A549 (cell line): Measurements from ENCODE around the gene CNIH2. TPM values are rescaled to one million over a fixed set of nuclear protein-coding genes. Genes with fewer than 3 reads are reported as not detected.
A peak's percentile ranks its signal among the peaks of the same experiment; 100 is the strongest.

Experiments used
- ATAC-seq, 2 experiments: fragments of 200-7000 bp in 1 of 2; fragments of >200 bp in 1 of 2; cut with Nextera tagmentation in 1 of 2; cut with Tn5 transposase in 1 of 2; 3 replicates each; pipeline versions ENCODE4 v1.8.0 to v1.9.1; 2018 to 2020; ENCODE audit warnings: mild to moderate bottlenecking in 1 of 2, moderate library complexity in 1 of 2
- CTCF ChIA-PET: fragments of 300-600 bp; sonication (Branson Sonifier 250); formaldehyde crosslinking; extraction: SDS; loops from one replicate; lab custom pipeline; 2021; ENCODE audit warnings: antibody characterized with exemption, inconsistent platforms; lab: Yijun Ruan, JAX
- POLR2A ChIA-PET: fragments of 350-600 bp; formaldehyde crosslinking; extraction: SDS; loops from one replicate; lab custom pipeline; 2021; ENCODE audit warnings: antibody characterized with exemption, inconsistent platforms; lab: Yijun Ruan, JAX
- DNase-seq, 2 experiments: peaks; one replicate each; pipeline versions ENCODE4 v3.0.0 to v3.0.0-alpha.2; 2011 to 2016; ENCODE audit warnings: low read depth in 1 of 2, low spot score in 1 of 2
- FAIRE-seq: peaks from 2 replicates; lab custom pipeline; 2011; peaks lifted over from hg19 to GRCh38; lab: Jason Lieb, UNC
- H3K27ac ChIP-seq, 2 experiments: fragments of >200 bp; sonication (Bioruptor Twin); formaldehyde crosslinking; 3 replicates each; pipeline ENCODE4 v1.5.1; 2016 to 2017
- H3K4me1 ChIP-seq: fragments of >200 bp; sonication (Bioruptor Twin); formaldehyde crosslinking; 3 replicates; pipeline ENCODE4 v1.6.1; 2016
- H3K4me2 ChIP-seq: fragments of >200 bp; sonication (Bioruptor Twin); formaldehyde crosslinking; 3 replicates; pipeline ENCODE4 v1.6.1; 2016
- H3K4me3 ChIP-seq: fragments of >200 bp; sonication (Bioruptor Twin); formaldehyde crosslinking; 3 replicates; pipeline ENCODE4 v1.5.1; 2016
- H3K9me3 ChIP-seq: fragments of >200 bp; sonication (Bioruptor Twin); formaldehyde crosslinking; 3 replicates; pipeline ENCODE4 v1.6.1; 2016
- BCL3 ChIP-seq: fragments of >200 bp; sonication (Bioruptor Twin); formaldehyde crosslinking; IDR thresholded peaks from 3 replicates; pipeline ENCODE4 v1.6.1; 2016
- BHLHE40 ChIP-seq: IDR thresholded peaks from 2 replicates; pipeline ENCODE4 v1.6.1; 2012; ENCODE audit warnings: low read depth, low read length, inconsistent platforms
- CHD2 ChIP-seq: fragments of 150-350 bp; IDR thresholded peaks from 2 replicates; pipeline ENCODE4 v1.6.1; 2014; ENCODE audit warnings: low read length; ENCODE audit not compliant: partially characterized antibody
- GATA3 ChIP-seq: IDR thresholded peaks from 2 replicates; pipeline ENCODE4 v1.6.1; 2012; ENCODE audit warnings: borderline replicate concordance
- HMGXB4 ChIP-seq: fragments of 250-450 bp; sonication (Bioruptor Pico); IDR thresholded peaks from 2 replicates; pipeline ENCODE4 v1.5.0; 2021; ENCODE audit warnings: mild to moderate bottlenecking, moderate library complexity, borderline replicate concordance
- HOXB5 ChIP-seq: fragments of 250-450 bp; sonication (Bioruptor Pico); IDR thresholded peaks from 2 replicates; pipeline ENCODE4 v1.5.0; 2020; ENCODE audit warnings: mild to moderate bottlenecking, moderate library complexity
- JUN ChIP-seq, 2 experiments: fragments of >200 bp; sonication (Bioruptor Twin); formaldehyde crosslinking; IDR thresholded peaks; 2 replicates in 1 of 2; 3 replicates in 1 of 2; pipeline ENCODE4 v1.6.1; 2016 to 2017
- KDM1A ChIP-seq: fragments of 200-600 bp; sonication (generic); IDR thresholded peaks from 2 replicates; pipeline ENCODE4 v1.6.1; 2016; ENCODE audit warnings: low read depth, mild to moderate bottlenecking
- MAFK ChIP-seq: fragments of 450-650 bp; IDR thresholded peaks from 2 replicates; pipeline ENCODE4 v1.6.1; 2014; ENCODE audit not compliant: partially characterized antibody
- MYC ChIP-seq: IDR thresholded peaks from 2 replicates; pipeline ENCODE4 v1.6.1; 2012; ENCODE audit warnings: mild to moderate bottlenecking, inconsistent platforms, low read length, improper control_type of control experiment, borderline replicate concordance
- NPAS2 ChIP-seq: fragments of 250-450 bp; sonication (Bioruptor Pico); IDR thresholded peaks from 2 replicates; pipeline ENCODE4 v1.8.0; 2022; ENCODE audit warnings: mild to moderate bottlenecking, moderate library complexity, borderline replicate concordance
- PHF8 ChIP-seq: fragments of 200-600 bp; sonication (generic); IDR thresholded peaks from 2 replicates; pipeline ENCODE4 v1.6.1; 2016; ENCODE audit warnings: low read depth, mild to moderate bottlenecking, antibody characterized with exemption, moderate library complexity, borderline replicate concordance
- POLR2A ChIP-seq: IDR thresholded peaks from 2 replicates; pipeline ENCODE4 v1.6.1; 2012; ENCODE audit warnings: mild to moderate bottlenecking, low read length
- RARB ChIP-seq: fragments of 250-450 bp; sonication (Bioruptor Pico); IDR thresholded peaks from 2 replicates; pipeline ENCODE4 v1.8.0; 2021; ENCODE audit warnings: mild to moderate bottlenecking, moderate library complexity
- RCOR1 ChIP-seq: fragments of 150-350 bp; IDR thresholded peaks from 2 replicates; pipeline ENCODE4 v1.6.1; 2014; ENCODE audit warnings: antibody characterized with exemption, low read length, low read depth
- RFX5 ChIP-seq: fragments of 450-650 bp; IDR thresholded peaks from 2 replicates; pipeline ENCODE4 v1.7.1; 2014; ENCODE audit warnings: antibody characterized with exemption, mild to moderate bottlenecking, moderate library complexity
- SMC3 ChIP-seq: fragments of >200 bp; sonication (Bioruptor Twin); formaldehyde crosslinking; IDR thresholded peaks from 3 replicates; pipeline ENCODE4 v1.6.1; 2018; ENCODE audit warnings: inconsistent platforms
- TFCP2L1 ChIP-seq: fragments of 250-450 bp; sonication (Bioruptor Pico); IDR thresholded peaks from 2 replicates; pipeline ENCODE4 v1.5.0; 2021; ENCODE audit warnings: mild to moderate bottlenecking
- WGBS: methylation state at CpG from one replicate; pipeline ENCODE4 v1.1.6; 2017; ENCODE audit errors: missing lambda C conversion rate; 5-methylcytosine and 5-hydroxymethylcytosine counted together
- polyA plus RNA-seq, 4 experiments: library from polyadenylated mRNA; depleted of rRNA in 3 of 4; stranded (reverse); fragments of >200 nt; fragmentation: RNase III in 1 of 4; extraction: RNeasy Plus Mini Kit Qiagen cat#74134 plus additional on column Dnase treatment in 1 of 4; gene quantifications; 2 replicates in 3 of 4; 3 replicates in 1 of 4; pipeline ENCODE4 v1.2.3, GENCODE V29; 2011 to 2017
- TF ChIP-seq, protein P1 (sequence below): IDR thresholded peaks from 2 replicates; pipeline ENCODE4 v1.6.1; 2012
- TF ChIP-seq, protein P2 (sequence below): IDR thresholded peaks from 2 replicates; pipeline ENCODE4 v1.6.1; 2012
- TF ChIP-seq, protein P3 (sequence below): IDR thresholded peaks from 2 replicates; pipeline ENCODE4 v1.6.1; 2012; ENCODE audit warnings: low read depth, borderline replicate concordance
- TF ChIP-seq, protein P4 (sequence below): fragments of 450-650 bp; IDR thresholded peaks from 2 replicates; pipeline ENCODE4 v1.6.1; 2014; ENCODE audit warnings: antibody characterized with exemption
- TF ChIP-seq, protein P5 (sequence below): fragments of >200 bp; sonication (Bioruptor Twin); formaldehyde crosslinking; IDR thresholded peaks from 3 replicates; pipeline ENCODE4 v1.5.1; 2016

The CNIH2 gene
- polyA plus RNA-seq, 2 of the 4 experiments (the other 2 are of a cell fraction) = 0.98 to 1.1 TPM

DNA sequence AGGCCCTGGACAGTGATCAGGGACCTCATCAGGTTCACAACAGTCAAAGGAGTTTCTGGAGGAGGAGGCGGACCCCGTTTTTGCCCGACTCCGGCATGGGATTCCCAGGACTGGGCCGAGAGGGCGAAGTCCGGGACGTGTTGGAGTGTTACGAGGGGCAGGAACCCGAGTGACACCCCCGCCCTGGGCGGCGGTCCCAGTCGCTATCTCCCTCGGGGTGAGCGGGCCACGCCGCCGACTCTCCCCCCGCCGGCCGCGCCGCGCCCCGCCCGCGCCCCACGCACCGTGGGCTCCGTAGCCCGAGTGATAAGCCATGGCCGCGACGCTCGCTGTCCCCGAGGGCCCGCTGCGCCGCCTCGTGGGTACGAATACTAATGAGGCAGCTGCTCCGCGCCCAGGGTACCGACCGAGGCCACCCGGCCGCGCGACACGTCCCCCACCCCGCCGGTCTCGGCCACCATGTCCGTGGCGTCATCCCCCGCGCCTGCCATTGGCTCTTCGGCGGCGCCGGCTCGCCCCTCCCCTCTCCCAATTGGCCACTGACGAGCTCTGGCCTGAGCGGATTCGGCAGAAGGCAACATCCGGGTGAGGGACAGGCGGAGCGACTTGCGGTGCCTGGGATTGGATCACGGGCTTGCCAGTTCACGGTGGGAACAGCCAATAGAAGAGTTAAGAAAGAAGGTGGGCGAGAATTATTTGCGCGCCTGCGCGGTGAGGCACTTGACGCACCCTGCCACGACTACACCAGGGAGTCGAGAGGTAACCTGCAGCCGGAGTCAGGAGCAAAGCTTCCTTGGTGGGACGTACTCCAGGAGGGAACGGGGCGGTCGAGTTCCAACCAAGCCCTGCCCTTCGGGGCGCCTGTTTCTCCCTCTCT lies 10.9 kb downstream of the CNIH2 start, which contains the start of gene YIF1A:
YIF1A (minus strand) TSS at position 473 of the 877 bp plus-strand sequence; CDS start at position 315, 158 bp downstream.
- ATAC-seq (peak; percentile 78 to 94), DNase-seq (peak; percentile 99 to 100), FAIRE-seq (peak; percentile 99)
- H3K4me1 ChIP-seq = peaks cover 20% of the 10 kb centered on the region
- peak; percentile 98 for TF ChIP-seq PHF8
- no peak for TF ChIP-seq CHD2
- TF ChIP-seq, protein P1, sequence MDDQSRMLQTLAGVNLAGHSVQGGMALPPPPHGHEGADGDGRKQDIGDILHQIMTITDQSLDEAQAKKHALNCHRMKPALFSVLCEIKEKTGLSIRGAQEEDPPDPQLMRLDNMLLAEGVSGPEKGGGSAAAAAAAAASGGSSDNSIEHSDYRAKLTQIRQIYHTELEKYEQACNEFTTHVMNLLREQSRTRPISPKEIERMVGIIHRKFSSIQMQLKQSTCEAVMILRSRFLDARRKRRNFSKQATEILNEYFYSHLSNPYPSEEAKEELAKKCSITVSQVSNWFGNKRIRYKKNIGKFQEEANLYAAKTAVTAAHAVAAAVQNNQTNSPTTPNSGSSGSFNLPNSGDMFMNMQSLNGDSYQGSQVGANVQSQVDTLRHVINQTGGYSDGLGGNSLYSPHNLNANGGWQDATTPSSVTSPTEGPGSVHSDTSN = peak; percentile 87
- no peak for TF ChIP-seq HMGXB4
- peak; percentile 53 to 93 for TF ChIP-seq JUN (IDR thresholded peaks at IDR 0.05)
- TF ChIP-seq, protein P2, sequence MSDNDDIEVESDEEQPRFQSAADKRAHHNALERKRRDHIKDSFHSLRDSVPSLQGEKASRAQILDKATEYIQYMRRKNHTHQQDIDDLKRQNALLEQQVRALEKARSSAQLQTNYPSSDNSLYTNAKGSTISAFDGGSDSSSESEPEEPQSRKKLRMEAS = peak; percentile 77
- no peak for TF ChIP-seq BHLHE40
- TF ChIP-seq MYC = peak; percentile 44; the same call in 1 of the 2 replicates
- TF ChIP-seq BCL3 = peak; percentile 41; the same call in 1 of the 3 replicates
- TF ChIP-seq, protein P3, sequence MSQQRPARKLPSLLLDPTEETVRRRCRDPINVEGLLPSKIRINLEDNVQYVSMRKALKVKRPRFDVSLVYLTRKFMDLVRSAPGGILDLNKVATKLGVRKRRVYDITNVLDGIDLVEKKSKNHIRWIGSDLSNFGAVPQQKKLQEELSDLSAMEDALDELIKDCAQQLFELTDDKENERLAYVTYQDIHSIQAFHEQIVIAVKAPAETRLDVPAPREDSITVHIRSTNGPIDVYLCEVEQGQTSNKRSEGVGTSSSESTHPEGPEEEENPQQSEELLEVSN = 0 out of 2 replicates have a peak, but pooled peaks have one; percentile 32
- peak; percentile 69; the same call in 1 of the 2 replicates for TF ChIP-seq RFX5
- TF ChIP-seq POLR2A = peak; percentile 92
- 0 out of 2 replicates have a peak, but pooled peaks have one; percentile 18 for TF ChIP-seq GATA3
- TF ChIP-seq, protein P4, sequence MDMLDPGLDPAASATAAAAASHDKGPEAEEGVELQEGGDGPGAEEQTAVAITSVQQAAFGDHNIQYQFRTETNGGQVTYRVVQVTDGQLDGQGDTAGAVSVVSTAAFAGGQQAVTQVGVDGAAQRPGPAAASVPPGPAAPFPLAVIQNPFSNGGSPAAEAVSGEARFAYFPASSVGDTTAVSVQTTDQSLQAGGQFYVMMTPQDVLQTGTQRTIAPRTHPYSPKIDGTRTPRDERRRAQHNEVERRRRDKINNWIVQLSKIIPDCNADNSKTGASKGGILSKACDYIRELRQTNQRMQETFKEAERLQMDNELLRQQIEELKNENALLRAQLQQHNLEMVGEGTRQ = peak; percentile 24; the same call in 1 of the 2 replicates
- H3K9me3 ChIP-seq = no peaks in the 10 kb centered on the region
- ChIA-PET CTCF (interaction anchor here (0.6 to 8.3 kb wide), 11 partner anchors 8 to 300 kb away, joined by 3 to 63 read pairs (median 3); partner anchors contain the start of gene RIN1), POLR2A (interaction anchor here (0.5 to 1.5 kb wide), 9 partner anchors 8 to 235 kb away, joined by 3 to 10 read pairs (median 4); partner anchors contain the start of genes BRMS1, NPAS4 and RIN1)
- 1% methylated on average over 47 of the region's 87 CpGs for WGBS
- peak within 1 kb of the TSS; percentile 94 to 96 for H3K27ac ChIP-seq
- H3K4me2 ChIP-seq = peak within 1 kb of the TSS; percentile 99
- H3K4me3 ChIP-seq = peak within 1 kb of the TSS; percentile 86

GRCh38 chr11:66289548-66290329 lies 11.8 kb downstream of the CNIH2 start:
- POLR2A ChIA-PET = interaction anchor here (0.5 to 1.5 kb wide), 8 partner anchors 9 to 236 kb away, joined by 3 to 10 read pairs (median 4); partner anchors contain the start of genes BRMS1, NPAS4 and RIN1
- no peaks in the 10 kb centered on the region for H3K9me3 ChIP-seq
- DNase-seq (peak in 1 of 2 experiments; percentile 60), FAIRE-seq (no peak), ATAC-seq (peak; percentile 41 to 58)
- 19% methylated on average over 33 of the region's 36 CpGs for WGBS
- peak overlapping the region; percentile 86 for H3K4me3 ChIP-seq
- peak overlapping the region; percentile 91 for H3K4me2 ChIP-seq
- H3K4me1 ChIP-seq = peaks cover 20% of the 10 kb centered on the region
- CTCF ChIA-PET = interaction anchor here (0.6 to 8.3 kb wide), 10 partner anchors 8 to 140 kb away, joined by 3 to 63 read pairs (median 4); partner anchors contain the start of gene RIN1
- peak overlapping the region; percentile 79 to 88 for H3K27ac ChIP-seq
- TF ChIP-seq SMC3 = no peak
- 0 out of 2 replicates have a peak, but pooled peaks have one; percentile 5 for TF ChIP-seq GATA3
- 0 out of 2 replicates have a peak, but pooled peaks have one; percentile 44 for TF ChIP-seq KDM1A
- TF ChIP-seq JUN (IDR thresholded peaks at IDR 0.05) = 0 out of 5 replicates have a peak, but pooled peaks of 1 of the 2 experiments have one; percentile 7
- TF ChIP-seq HOXB5 (CRISPR knock-in tag) = no peak
- TF ChIP-seq MAFK = no peak
- TF ChIP-seq RARB (CRISPR knock-in tag) = no peak
- no peak for TF ChIP-seq RCOR1
- TF ChIP-seq NPAS2 (CRISPR knock-in tag) = no peak
- TF ChIP-seq, protein P5, sequence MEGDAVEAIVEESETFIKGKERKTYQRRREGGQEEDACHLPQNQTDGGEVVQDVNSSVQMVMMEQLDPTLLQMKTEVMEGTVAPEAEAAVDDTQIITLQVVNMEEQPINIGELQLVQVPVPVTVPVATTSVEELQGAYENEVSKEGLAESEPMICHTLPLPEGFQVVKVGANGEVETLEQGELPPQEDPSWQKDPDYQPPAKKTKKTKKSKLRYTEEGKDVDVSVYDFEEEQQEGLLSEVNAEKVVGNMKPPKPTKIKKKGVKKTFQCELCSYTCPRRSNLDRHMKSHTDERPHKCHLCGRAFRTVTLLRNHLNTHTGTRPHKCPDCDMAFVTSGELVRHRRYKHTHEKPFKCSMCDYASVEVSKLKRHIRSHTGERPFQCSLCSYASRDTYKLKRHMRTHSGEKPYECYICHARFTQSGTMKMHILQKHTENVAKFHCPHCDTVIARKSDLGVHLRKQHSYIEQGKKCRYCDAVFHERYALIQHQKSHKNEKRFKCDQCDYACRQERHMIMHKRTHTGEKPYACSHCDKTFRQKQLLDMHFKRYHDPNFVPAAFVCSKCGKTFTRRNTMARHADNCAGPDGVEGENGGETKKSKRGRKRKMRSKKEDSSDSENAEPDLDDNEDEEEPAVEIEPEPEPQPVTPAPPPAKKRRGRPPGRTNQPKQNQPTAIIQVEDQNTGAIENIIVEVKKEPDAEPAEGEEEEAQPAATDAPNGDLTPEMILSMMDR = no peak
- TF ChIP-seq, protein P2 = 0 out of 2 replicates have a peak, but pooled peaks have one; percentile 9
- 0 out of 2 replicates have a peak, but pooled peaks have one; percentile 31 for TF ChIP-seq TFCP2L1 (CRISPR knock-in tag)
